SU-DHL-6 (cell line): ENCODE results near the gene HS2ST1.

Source experiments
- EZH2phosphoT487 ChIP-seq: fragments of 200-600 bp; sonication (generic), shearing (Covaris generic); conservative IDR thresholded peaks from 2 replicates; pipeline ENCODE4 v1.6.1; 2018; ENCODE audit warnings: mild to moderate bottlenecking, antibody characterized with exemption, low read length, moderate library complexity, mixed read lengths
- TF ChIP-seq, protein P1 (sequence below): fragments of 200-600 bp; sonication (generic); IDR thresholded peaks from one replicate; pipeline ENCODE4 v1.5.1; 2017; ENCODE audit warnings: antibody characterized with exemption, mild to moderate bottlenecking, low read length, moderate library complexity; ENCODE audit not compliant: insufficient read depth, poor library complexity, severe bottlenecking

GRCh38 chr1:87104945-87105344, 190.5 kb downstream of the HS2ST1 start:
- TF ChIP-seq, protein P1, sequence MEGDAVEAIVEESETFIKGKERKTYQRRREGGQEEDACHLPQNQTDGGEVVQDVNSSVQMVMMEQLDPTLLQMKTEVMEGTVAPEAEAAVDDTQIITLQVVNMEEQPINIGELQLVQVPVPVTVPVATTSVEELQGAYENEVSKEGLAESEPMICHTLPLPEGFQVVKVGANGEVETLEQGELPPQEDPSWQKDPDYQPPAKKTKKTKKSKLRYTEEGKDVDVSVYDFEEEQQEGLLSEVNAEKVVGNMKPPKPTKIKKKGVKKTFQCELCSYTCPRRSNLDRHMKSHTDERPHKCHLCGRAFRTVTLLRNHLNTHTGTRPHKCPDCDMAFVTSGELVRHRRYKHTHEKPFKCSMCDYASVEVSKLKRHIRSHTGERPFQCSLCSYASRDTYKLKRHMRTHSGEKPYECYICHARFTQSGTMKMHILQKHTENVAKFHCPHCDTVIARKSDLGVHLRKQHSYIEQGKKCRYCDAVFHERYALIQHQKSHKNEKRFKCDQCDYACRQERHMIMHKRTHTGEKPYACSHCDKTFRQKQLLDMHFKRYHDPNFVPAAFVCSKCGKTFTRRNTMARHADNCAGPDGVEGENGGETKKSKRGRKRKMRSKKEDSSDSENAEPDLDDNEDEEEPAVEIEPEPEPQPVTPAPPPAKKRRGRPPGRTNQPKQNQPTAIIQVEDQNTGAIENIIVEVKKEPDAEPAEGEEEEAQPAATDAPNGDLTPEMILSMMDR, result no peak
- no peak for TF ChIP-seq EZH2phosphoT487
